Measurements from ENCODE around the gene RNU7-1. TPM values are rescaled to one million over a fixed set of nuclear protein-coding genes. Genes with fewer than 3 reads are reported as not detected.

The RNU7-1 gene
- total RNA-seq, 1 donor: not detected

- Histone ChIP-seq H3K9me3 (ENCODE audit: low read depth, low read length) (no peaks in the 10 kb centered on the region), H3K4me1 (ENCODE audit: insufficient read depth, low read length) (peaks cover 94% of the 10 kb centered on the region), H3K4me3 (ENCODE audit: low read length) (no peak overlapping the region), H3K27me3 (ENCODE audit: insufficient read depth, low read length) (no peaks in the 10 kb centered on the region)
Measured at GRCh38 chr12:6960593-6961277, 17.1 kb downstream of the RNU7-1 start.

GRCh38 chr12:6961278-6961694 is 17.7 kb downstream of the RNU7-1 start:
- no peaks in the 10 kb centered on the region for H3K9me3 ChIP-seq (ENCODE audit: low read depth, low read length)
- peaks cover 89% of the 10 kb centered on the region for H3K4me1 ChIP-seq (ENCODE audit: insufficient read depth, low read length)
- H3K4me3 ChIP-seq (ENCODE audit: low read length): no peak overlapping the region
- no peaks in the 10 kb centered on the region for H3K27me3 ChIP-seq (ENCODE audit: insufficient read depth, low read length)

- no peaks in the 10 kb centered on the region for H3K27me3 ChIP-seq (ENCODE audit: insufficient read depth, low read length)
- H3K9me3 ChIP-seq (ENCODE audit: low read depth, low read length): no peaks in the 10 kb centered on the region
- peaks cover 84% of the 10 kb centered on the region for H3K4me1 ChIP-seq (ENCODE audit: insufficient read depth, low read length)
- no peak overlapping the region for H3K4me3 ChIP-seq (ENCODE audit: low read length)
Measured at GRCh38 chr12:6961695-6962284, 18.2 kb downstream of the RNU7-1 start.

- H3K9me3 ChIP-seq (ENCODE audit: low read depth, low read length): no peaks in the 10 kb centered on the region
- no peaks in the 10 kb centered on the region for H3K27me3 ChIP-seq (ENCODE audit: insufficient read depth, low read length)
- H3K4me3 ChIP-seq (ENCODE audit: low read length): no peak overlapping the region
- peaks cover 77% of the 10 kb centered on the region for H3K4me1 ChIP-seq (ENCODE audit: insufficient read depth, low read length)
Measured at GRCh38 chr12:6962285-6963015, 18.8 kb downstream of the RNU7-1 start.

- H3K4me1 ChIP-seq (ENCODE audit: insufficient read depth, low read length): peaks cover 70% of the 10 kb centered on the region
- no peaks in the 10 kb centered on the region for H3K27me3 ChIP-seq (ENCODE audit: insufficient read depth, low read length)
- no peaks in the 10 kb centered on the region for H3K9me3 ChIP-seq (ENCODE audit: low read depth, low read length)
- H3K4me3 ChIP-seq (ENCODE audit: low read length): no peak overlapping the region
Measured at GRCh38 chr12:6963016-6963731, 19.6 kb downstream of the RNU7-1 start.

GRCh38 chr12:6963791-6964413 is 20.3 kb downstream of the RNU7-1 start:
- Histone ChIP-seq H3K9me3 (ENCODE audit: low read depth, low read length) (no peaks in the 10 kb centered on the region), H3K27me3 (ENCODE audit: insufficient read depth, low read length) (no peaks in the 10 kb centered on the region), H3K4me3 (ENCODE audit: low read length) (no peak overlapping the region), H3K4me1 (ENCODE audit: insufficient read depth, low read length) (peaks cover 63% of the 10 kb centered on the region)

- H3K4me1 ChIP-seq (ENCODE audit: insufficient read depth, low read length): peaks cover 63% of the 10 kb centered on the region
- H3K4me3 ChIP-seq (ENCODE audit: low read length): no peak overlapping the region
- no peaks in the 10 kb centered on the region for H3K27me3 ChIP-seq (ENCODE audit: insufficient read depth, low read length)
- no peaks in the 10 kb centered on the region for H3K9me3 ChIP-seq (ENCODE audit: low read depth, low read length)
Measured at GRCh38 chr12:6964605-6965025, 21.0 kb downstream of the RNU7-1 start.

- Histone ChIP-seq H3K27me3 (ENCODE audit: insufficient read depth, low read length) (no peaks in the 10 kb centered on the region), H3K9me3 (ENCODE audit: low read depth, low read length) (no peaks in the 10 kb centered on the region), H3K4me3 (ENCODE audit: low read length) (no peak overlapping the region), H3K4me1 (ENCODE audit: insufficient read depth, low read length) (peaks cover 63% of the 10 kb centered on the region)
Measured at GRCh38 chr12:6965026-6965661, 21.5 kb downstream of the RNU7-1 start.

GRCh38 chr12:6965714-6966113 is 22.1 kb downstream of the RNU7-1 start:
- peaks cover 58% of the 10 kb centered on the region for H3K4me1 ChIP-seq (ENCODE audit: insufficient read depth, low read length)
- H3K9me3 ChIP-seq (ENCODE audit: low read depth, low read length): no peaks in the 10 kb centered on the region
- no peaks in the 10 kb centered on the region for H3K27me3 ChIP-seq (ENCODE audit: insufficient read depth, low read length)
- no peak overlapping the region for H3K4me3 ChIP-seq (ENCODE audit: low read length)

- Histone ChIP-seq H3K9me3 (ENCODE audit: low read depth, low read length) (no peaks in the 10 kb centered on the region), H3K27me3 (ENCODE audit: insufficient read depth, low read length) (no peaks in the 10 kb centered on the region), H3K4me3 (ENCODE audit: low read length) (no peak overlapping the region), H3K4me1 (ENCODE audit: insufficient read depth, low read length) (peaks cover 54% of the 10 kb centered on the region)
Measured at GRCh38 chr12:6966351-6966750, 22.7 kb downstream of the RNU7-1 start.

GRCh38 chr12:6967651-6968100 is 24.1 kb downstream of the RNU7-1 start:
- H3K4me3 ChIP-seq (ENCODE audit: low read length): no peak overlapping the region
- no peaks in the 10 kb centered on the region for H3K27me3 ChIP-seq (ENCODE audit: insufficient read depth, low read length)
- H3K9me3 ChIP-seq (ENCODE audit: low read depth, low read length): no peaks in the 10 kb centered on the region
- H3K4me1 ChIP-seq (ENCODE audit: insufficient read depth, low read length): peaks cover 49% of the 10 kb centered on the region

- H3K9me3 ChIP-seq (ENCODE audit: low read depth, low read length): no peaks in the 10 kb centered on the region
- H3K4me3 ChIP-seq (ENCODE audit: low read length): no peak overlapping the region
- H3K4me1 ChIP-seq (ENCODE audit: insufficient read depth, low read length): peaks cover 47% of the 10 kb centered on the region
- H3K27me3 ChIP-seq (ENCODE audit: insufficient read depth, low read length): no peaks in the 10 kb centered on the region
Measured at GRCh38 chr12:6968426-6968825, 24.8 kb downstream of the RNU7-1 start.

- H3K9me3 ChIP-seq (ENCODE audit: low read depth, low read length): no peaks in the 10 kb centered on the region
- H3K4me1 ChIP-seq (ENCODE audit: insufficient read depth, low read length): peaks cover 32% of the 10 kb centered on the region
- H3K4me3 ChIP-seq (ENCODE audit: low read length): peak overlapping the region; percentile 100
- no peaks in the 10 kb centered on the region for H3K27me3 ChIP-seq (ENCODE audit: insufficient read depth, low read length)
Measured at GRCh38 chr12:6970096-6970527, 26.5 kb downstream of the RNU7-1 start.

GRCh38 chr12:6974180-6974579 is 30.6 kb downstream of the RNU7-1 start:
- H3K9me3 ChIP-seq (ENCODE audit: low read depth, low read length): no peaks in the 10 kb centered on the region
- H3K27me3 ChIP-seq (ENCODE audit: insufficient read depth, low read length): no peaks in the 10 kb centered on the region
- no peak overlapping the region for H3K4me3 ChIP-seq (ENCODE audit: low read length)
- peaks cover 23% of the 10 kb centered on the region for H3K4me1 ChIP-seq (ENCODE audit: insufficient read depth, low read length)

All from mononuclear cell (primary cell).